ENCODE results near the gene SEC14L5.

- TF ChIP-seq POLR2A (IDR thresholded peaks at IDR 0.05; ENCODE audit: low read length): no peak
- no peak for TF ChIP-seq GATA1 (IDR thresholded peaks at IDR 0.05; ENCODE audit: low read depth, low read length)
These were observed at the start of gene SEC14L5 for GRCh38 chr16:4957720-4958509.
